ENCODE measurements around the gene TMTC2.

Gene TMTC2

DNA sequence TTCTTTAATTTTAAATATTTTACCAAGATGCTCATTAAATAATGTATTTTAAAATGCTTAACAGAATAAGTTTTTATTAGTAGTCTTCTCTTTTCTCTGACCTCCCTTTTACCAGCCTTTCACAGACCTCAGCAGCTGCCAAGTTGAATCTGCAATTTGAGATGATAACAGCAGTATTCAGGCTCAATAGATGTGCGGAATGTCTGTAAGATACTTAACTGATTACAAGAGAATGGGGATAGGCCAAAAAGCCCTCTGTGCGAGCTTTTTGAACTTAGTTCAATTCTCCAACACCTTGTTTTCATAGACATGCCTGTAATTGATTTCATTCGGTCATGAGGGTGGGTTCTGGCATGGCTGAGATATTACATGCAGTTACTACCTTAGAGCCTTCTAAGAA, 277.2 kb downstream of the TMTC2 start:
- no peak for DNase-seq

GRCh38 chr12:82964446-82964845, 277.7 kb downstream of the TMTC2 start:
- DNase-seq: peak; percentile 30

DNA sequence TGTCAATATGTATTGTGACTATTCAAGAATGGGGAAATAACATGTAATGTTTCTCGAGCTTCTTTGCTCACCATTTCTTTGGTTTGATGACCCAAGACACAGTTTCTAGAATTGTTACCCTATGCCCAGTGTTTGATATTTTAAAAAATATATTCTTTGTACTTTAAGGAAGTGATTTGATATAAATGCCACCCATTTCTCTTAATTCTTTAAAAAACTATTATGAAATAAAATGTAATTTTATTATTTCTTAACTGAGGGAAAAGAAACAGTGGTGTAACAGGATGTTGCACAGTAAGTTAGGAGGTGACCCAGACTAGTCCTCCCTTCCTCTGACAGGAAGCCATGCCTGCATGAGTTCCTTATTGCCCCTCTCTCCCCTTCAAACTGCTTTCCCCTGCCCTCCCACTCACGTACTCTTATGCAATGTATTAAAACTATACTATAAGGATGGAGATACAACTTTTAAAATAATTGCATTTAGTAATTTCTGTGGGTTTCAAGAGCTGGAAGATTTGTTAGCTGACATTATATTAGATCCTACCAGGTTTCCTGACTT, 279.4 kb downstream of the TMTC2 start:
- no peak for DNase-seq

DNA sequence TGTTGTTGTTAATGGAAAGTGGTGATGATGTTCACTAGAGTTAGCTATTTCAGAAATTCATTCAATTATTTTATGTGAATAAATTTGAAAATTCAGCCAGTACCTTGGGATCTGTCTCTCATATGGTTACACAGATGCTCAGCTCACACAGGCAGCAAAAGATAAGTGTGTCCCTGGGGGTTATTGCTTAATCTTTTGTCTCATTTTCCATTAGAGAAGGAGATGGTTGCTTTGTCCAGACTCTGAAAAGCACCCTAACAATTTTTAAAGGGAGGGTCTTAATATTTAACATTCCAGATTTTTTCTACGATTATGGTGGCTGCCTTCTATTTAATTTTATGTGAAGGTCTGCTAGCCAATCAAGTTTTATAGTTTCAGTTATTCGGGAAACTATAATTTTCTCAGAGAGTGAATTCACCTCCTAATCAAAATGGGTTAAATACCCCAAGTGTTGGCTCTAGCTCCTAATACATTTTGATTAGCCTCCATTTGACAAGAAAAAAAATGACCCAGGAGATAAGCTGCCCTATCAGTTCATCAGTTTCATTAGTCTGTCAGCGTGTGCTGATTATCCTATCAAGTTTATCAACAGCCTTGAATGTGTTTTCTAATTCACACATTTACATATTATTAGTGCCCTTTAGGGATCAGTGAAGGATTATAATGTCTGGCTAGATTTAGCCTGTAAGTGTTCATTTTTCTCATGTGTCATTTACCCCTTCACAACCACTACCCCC, 282.1 kb downstream of the TMTC2 start:
- no peak for DNase-seq

- no peak for DNase-seq
Observed at GRCh38 chr12:82970614-82971013, 283.9 kb downstream of the TMTC2 start.

GRCh38 chr12:82971584-82971983, 284.9 kb downstream of the TMTC2 start:
- no peak for DNase-seq

DNA sequence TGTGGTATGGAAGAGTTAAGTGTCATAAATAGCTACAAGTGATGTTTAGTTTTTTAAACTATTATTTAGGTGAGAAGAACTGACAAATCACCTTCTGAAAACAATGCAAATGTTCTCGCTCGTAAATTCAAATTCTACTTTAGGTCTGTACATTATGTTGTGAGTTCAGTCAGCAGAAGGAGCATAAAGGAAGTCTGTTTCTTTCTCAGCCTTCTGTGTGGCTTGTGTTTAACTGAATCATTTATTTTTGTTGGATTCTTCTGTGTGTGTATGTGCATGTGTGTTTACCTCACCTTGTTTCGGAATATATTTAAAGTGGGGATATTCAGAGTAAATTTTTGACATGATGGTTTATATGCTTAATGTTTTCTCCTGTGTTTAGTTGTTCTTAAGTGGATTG, 285.9 kb downstream of the TMTC2 start:
- DNase-seq: no peak

DNA sequence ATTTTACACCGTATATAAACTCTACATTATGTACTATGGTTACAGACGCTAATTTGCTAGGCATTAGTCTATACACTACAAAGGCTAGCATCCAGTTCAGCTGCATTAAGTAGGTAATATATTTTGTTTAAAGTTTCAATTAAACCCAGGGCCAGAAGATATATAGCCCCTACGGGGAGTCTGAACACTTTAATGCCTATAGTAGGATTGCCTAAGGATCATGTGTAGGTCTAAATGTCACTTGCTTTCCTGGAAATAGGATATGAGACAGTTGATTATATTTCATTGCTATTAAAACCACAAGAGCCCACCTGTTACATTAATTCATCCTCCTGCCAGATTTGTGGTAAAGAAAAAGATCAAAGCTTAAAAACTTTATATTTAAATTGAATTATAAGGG, 286.9 kb downstream of the TMTC2 start:
- no peak for DNase-seq

- DNase-seq: no peak
Observed at GRCh38 chr12:82981150-82981549, 294.4 kb downstream of the TMTC2 start.

DNA sequence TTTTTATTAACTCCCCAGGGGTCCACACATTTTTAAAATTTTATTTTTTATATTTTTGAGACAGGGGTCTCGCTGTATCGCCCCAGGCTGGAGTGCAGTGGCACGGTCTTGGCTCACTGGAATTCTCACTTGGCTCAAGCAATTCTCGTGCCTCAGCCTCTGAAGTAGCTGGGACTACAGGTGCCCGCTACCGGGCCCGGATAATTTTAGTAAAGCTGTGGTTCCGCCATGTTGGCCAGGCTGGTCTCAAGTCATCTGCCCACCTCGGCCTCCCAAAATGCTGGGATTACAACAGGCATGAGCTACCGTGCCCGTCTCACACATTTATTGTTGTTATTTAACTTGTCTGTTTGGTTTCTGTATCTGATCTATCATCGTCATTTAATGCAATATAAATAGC, 307.4 kb downstream of the TMTC2 start:
- no peak for DNase-seq

GRCh38 chr12:82996168-82996812, 309.6 kb downstream of the TMTC2 start:
- no peak for DNase-seq

GRCh38 chr12:82998509-82998908, 311.8 kb downstream of the TMTC2 start:
- no peak for DNase-seq

DNA sequence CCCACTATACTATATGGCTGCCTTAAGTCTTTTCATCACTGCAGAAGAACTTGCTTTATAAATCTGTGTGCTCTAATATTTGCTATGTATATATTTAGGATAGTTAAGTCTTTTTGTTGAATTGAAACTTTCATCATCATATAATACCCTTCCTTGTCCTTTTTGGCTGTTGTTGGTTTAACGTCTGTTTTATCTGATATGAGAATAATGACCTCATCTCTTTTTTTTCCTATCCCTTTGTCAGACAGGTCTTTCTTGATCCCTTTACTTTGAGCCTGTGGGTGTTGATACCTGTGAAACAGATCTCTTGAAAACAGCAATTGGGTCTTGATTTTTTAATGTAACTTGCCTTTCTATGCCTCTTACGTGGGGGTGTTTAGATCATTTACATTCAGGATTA, 316.3 kb downstream of the TMTC2 start:
- DNase-seq: no peak

GRCh38 chr12:83005534-83006197, 319.0 kb downstream of the TMTC2 start:
- no peak for DNase-seq

DNA sequence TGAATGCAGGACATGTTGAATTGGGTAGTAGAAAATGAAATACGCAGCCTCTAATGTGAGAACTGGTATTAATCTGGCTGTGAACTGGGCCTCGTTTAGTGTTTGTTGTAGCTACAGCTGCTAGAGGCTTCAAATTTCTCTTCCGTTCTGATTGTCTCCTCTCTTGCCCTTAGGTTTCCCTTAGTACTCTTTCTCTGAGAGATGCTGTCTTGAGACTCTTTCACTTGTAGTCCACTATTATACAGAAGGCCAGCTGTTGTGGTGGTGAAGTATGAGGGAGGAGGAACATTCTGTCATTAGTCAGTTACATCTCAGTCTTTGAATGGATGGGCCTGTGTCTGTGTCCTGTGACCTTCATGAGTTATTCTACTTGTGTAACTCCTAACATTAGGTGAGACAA, 322.0 kb downstream of the TMTC2 start:
- DNase-seq: no peak

- DNase-seq: no peak
Observed at GRCh38 chr12:83010169-83010804, 323.6 kb downstream of the TMTC2 start.

GRCh38 chr12:83015390-83016217, 328.9 kb downstream of the TMTC2 start:
- no peak for DNase-seq

DNA sequence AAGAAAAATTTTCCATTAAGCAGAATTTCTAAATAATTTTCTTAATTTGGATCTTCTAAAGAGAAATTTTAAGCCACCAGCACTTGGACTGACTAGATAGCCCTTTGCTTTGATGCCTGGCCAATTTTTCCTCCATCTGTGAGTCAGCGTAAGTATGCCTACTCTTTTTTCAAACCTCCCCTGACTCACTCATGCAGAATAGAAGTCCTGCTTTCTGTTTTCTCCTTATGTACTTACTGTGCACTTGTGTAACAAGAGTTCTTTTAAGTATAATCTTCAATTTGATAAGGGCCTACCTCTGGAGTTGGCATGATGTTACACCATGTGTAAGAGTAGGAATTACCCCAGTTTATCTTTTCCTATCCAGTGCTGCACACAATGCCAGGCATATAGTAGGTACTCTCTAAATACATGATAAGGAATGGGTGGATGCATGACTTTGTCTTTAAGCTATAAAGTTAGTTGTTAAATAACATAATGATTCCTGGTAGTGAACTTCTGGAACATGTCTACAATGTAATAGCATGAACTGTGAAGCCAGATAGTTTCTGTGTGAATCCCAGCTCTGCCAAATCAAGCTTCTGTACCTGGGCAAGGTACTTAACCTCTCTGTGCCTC, 329.6 kb downstream of the TMTC2 start:
- no peak for DNase-seq

- DNase-seq: no peak
Observed at GRCh38 chr12:83016991-83017390, 330.3 kb downstream of the TMTC2 start.

DNA sequence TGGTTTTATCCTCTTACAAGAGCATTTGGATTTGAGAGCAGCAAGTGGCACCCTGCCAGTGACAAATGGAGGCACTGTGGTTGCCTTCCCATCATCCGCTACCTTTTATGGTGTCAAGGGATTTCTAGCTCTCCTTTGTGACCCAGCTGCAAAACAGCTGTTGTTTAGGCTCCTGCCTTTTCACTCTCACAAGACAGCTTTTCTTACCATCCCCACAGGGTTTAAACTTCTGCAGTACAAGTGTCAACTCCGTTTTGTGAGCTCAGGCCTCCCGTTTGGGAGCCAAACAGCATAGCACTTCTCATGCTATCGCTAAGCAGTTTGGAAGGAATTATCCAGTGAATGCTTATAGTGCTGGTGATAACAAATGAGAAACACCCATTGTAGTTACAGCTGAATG, 331.4 kb downstream of the TMTC2 start:
- DNase-seq: no peak

DNA sequence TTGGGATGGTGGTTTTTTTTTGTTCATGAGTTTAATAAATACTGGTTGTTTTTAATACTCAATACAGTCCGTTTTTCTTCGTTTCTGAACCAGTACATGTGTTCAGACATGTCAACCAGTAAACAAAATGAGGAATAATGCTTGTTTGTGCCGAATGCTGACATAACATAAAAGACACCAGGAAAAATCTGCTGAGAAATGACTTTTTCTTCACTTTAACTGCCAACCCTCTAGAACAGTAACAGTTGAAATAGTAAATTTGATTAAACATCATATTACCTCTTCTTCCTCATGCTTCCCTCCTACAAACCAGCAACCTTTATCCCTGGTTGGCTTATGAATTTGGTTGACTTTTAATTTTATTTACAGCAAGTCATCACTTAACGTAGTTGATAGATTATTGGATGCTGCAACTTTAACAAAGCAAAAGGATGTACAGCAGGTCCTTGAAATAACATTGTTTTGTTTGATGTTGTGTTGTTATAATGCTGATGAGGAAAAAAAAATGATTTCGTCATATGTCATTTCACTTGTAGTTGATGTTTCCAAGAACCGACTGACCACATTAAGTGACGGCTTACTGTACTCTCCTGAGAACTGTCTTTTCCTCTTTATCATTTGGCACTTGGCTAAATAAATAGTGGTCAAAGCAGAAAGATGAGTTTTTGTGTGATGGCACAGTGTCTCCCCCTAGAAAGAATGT, 340.5 kb downstream of the TMTC2 start:
- no peak for DNase-seq
